Adrenal gland (tissue), 12 donors: ENCODE measurements around the gene DTX1. TPM values are rescaled to one million over a fixed set of nuclear protein-coding genes. Genes with fewer than 3 reads are reported as not detected.

Experiments used
- DNase-seq, 7 donors: peaks; one replicate each; pipeline ENCODE4 v3.0.0-alpha.2; 2019 to 2020
- H3K27ac ChIP-seq, 5 donors: fragments of 200-600 bp; sonication (generic) in 4 of 5; 1 replicate in 3 of 5; 2 replicates in 2 of 5; pipeline versions ENCODE4 v1.5.1 to v1.8.0; 2016 to 2020; ENCODE audit warnings: mild to moderate bottlenecking in 1 of 5
- H3K27me3 ChIP-seq: fragments of 200-600 bp; 2 replicates; pipeline ENCODE4 v1.8.0; 2021
- H3K36me3 ChIP-seq, 2 donors: fragments of 200-600 bp; replicated peaks in 1 of 2; 1 replicate in 1 of 2; 2 replicates in 1 of 2; pipeline versions ENCODE4 v1.5.1 to v1.8.0; 2018 to 2022
- H3K4me1 ChIP-seq, 2 donors: fragments of 200-600 bp; replicated peaks in 1 of 2; 1 replicate in 1 of 2; 2 replicates in 1 of 2; pipeline versions ENCODE4 v1.5.1 to v1.8.0; 2018 to 2021
- H3K4me3 ChIP-seq, 4 donors: fragments of 200-600 bp; sonication (generic) in 3 of 4; one replicate each; pipeline ENCODE4 v1.5.1; 2016 to 2018
- H3K9me3 ChIP-seq, 3 donors: fragments of 200-600 bp; sonication (generic) in 1 of 3; replicated peaks in 1 of 3; 1 replicate in 2 of 3; 2 replicates in 1 of 3; pipeline versions ENCODE4 v1.5.1 to v1.8.0; 2016 to 2021
- CTCF ChIP-seq, 6 experiments: fragments of 450-650 bp in 4 of 6; fragments of 200-600 bp in 2 of 6; sonication (generic) in 1 of 6; IDR thresholded peaks; 1 replicate in 5 of 6; 2 replicates in 1 of 6; pipeline versions ENCODE4 v1.5.1 to v1.8.0; 2016 to 2021; ENCODE audit warnings: antibody characterized with exemption in 6 of 6, mild to moderate bottlenecking in 2 of 6, moderate library complexity in 1 of 6
- POLR2A ChIP-seq, 2 donors: fragments of 450-650 bp; IDR thresholded peaks; one replicate each; pipeline ENCODE4 v1.6.1; 2017; ENCODE audit warnings: antibody characterized with exemption in 2 of 2, mild to moderate bottlenecking in 2 of 2, moderate library complexity in 1 of 2
- WGBS, 4 donors: extraction: QIAGEN DNeasy Blood & Tissue Kit in 2 of 4; methylation state at CpG; one replicate each; pipeline versions ENCODE4 v1.1.5 to v1.1.7; 2013 to 2017; 5-methylcytosine and 5-hydroxymethylcytosine counted together
- intact Hi-C, 2 donors: fragments of 100-400 bp; cut with DNase I; formaldehyde crosslinking; loops; one replicate each; pipeline versions ENCODE4 v1.14.1 to v1.15.0; 2022 to 2023
- polyA plus RNA-seq, 3 donors: library from polyadenylated mRNA; stranded (reverse); fragments of 200-250 nt in 2 of 3; fragments of 350-450 nt in 1 of 3; fragmentation: Illumina TruSeq in 1 of 3; extraction: RNeasy Lipid Tissue Mini Kit (QIAGEN cat#74804) in 1 of 3; gene quantifications; one replicate each; pipeline ENCODE4 v1.2.3, GENCODE V29; 2013 to 2014
- total RNA-seq, 9 donors: library from RNA; depleted of rRNA in 4 of 9; stranded (reverse); fragments of >200 nt in 4 of 9; fragments of 120-200 nt in 1 of 9; fragmentation: NEBNext Ultra II Directional in 1 of 9; extraction: Animal tissue kit (Norgen Biotek cat#: 25700) in 1 of 9; gene quantifications; one replicate each; pipeline versions ENCODE4 v1.1.0 to v1.2.4, GENCODE V29; 2013 to 2023
- donor health status: healthy with polysubstance abuse.
- donor health status: Bipolar disorder and iron deficiency.
- donor health status: DM: yes; HTN: yes; CAD: no.
- donor health status: DM: no; HTN: no; CAD: no.
- donor health status: DM: no; HTN: no; CAD: no.
- donor health status: DM: yes; HTN: yes; CAD: no.

Gene DTX1
- total and polyA plus RNA-seq, 12 donors: 1.3 to 20.0 (median 6.9) TPM

GRCh38 chr12:113081873-113082272 lies 25.3 kb downstream of the DTX1 start:
- no peaks in the 10 kb centered on the region for H3K27me3 ChIP-seq
- peaks cover 0 to 5% of the 10 kb centered on the region in 2 donors for H3K4me1 ChIP-seq
- TF ChIP-seq CTCF (IDR thresholded peaks at IDR 0.05): no peak
- no peak for TF ChIP-seq POLR2A (IDR thresholded peaks at IDR 0.05)
- H3K9me3 ChIP-seq: no peaks in the 10 kb centered on the region
- H3K27ac ChIP-seq: no peak overlapping the region
- intact Hi-C loops: no loop called here
- 62 to 80% (median 72%) methylated on average over 4 of the region's 4 CpGs for WGBS, 4 donors
- no peaks in the 10 kb centered on the region for H3K36me3 ChIP-seq
- DNase-seq: no peak
- no peak overlapping the region for H3K4me3 ChIP-seq

GRCh38 chr12:113082486-113083148 lies 26.1 kb downstream of the DTX1 start:
- 89 to 94% (median 92%) methylated on average over 9 of the region's 9 CpGs for WGBS, 4 donors
- H3K27me3 ChIP-seq: no peaks in the 10 kb centered on the region
- peaks cover 0 to 5% of the 10 kb centered on the region in 2 donors for H3K4me1 ChIP-seq
- TF ChIP-seq CTCF (IDR thresholded peaks at IDR 0.05) (no peak), POLR2A (IDR thresholded peaks at IDR 0.05) (no peak)
- H3K9me3 ChIP-seq: no peaks in the 10 kb centered on the region
- no peak for DNase-seq
- no peaks in the 10 kb centered on the region for H3K36me3 ChIP-seq
- H3K27ac ChIP-seq: no peak overlapping the region
- intact Hi-C loops: no loop called here
- no peak overlapping the region for H3K4me3 ChIP-seq

- 81 to 94% (median 87%) methylated on average over 6 to 11 of the region's 11 CpGs for WGBS, 4 donors
- H3K27me3 ChIP-seq: no peaks in the 10 kb centered on the region
Measured at GRCh38 chr12:113083863-113084435, 27.4 kb downstream of the DTX1 start.

More at GRCh38 chr12:113083863-113084435, 27.4 kb downstream of the DTX1 start:
- Histone ChIP-seq H3K4me1 (peaks cover 0 to 5% of the 10 kb centered on the region in 2 donors), H3K9me3 (no peaks in the 10 kb centered on the region), H3K4me3 (no peak overlapping the region), H3K27ac (no peak overlapping the region), H3K36me3 (no peaks in the 10 kb centered on the region)
- peak in 1 of 7 donors; percentile 32 for DNase-seq
- no peak for TF ChIP-seq CTCF (IDR thresholded peaks at IDR 0.05)
- no peak for TF ChIP-seq POLR2A (IDR thresholded peaks at IDR 0.05)
- intact Hi-C loops: no loop called here
